ENCODE measurements around the gene ASAH2.

The ASAH2 gene

DNA sequence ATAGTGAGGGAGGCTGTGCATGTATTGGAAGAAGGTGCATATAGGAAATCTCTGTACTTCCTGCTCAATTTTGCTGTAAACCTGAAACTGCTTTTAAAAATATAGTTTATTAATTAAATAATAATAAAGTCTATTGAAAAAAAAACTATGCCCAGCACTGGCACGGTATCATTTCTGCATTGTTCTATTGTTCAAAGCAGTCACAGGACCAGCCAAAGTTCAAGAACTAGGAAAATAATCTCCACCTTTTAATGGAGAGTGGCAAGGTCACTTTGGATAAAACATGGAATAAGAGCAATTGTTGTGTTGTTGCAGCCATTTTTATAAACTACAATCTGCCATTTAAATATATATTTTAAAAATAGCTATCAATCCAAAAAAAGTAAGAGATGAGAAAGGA, 24.7 kb downstream of the ASAH2 start:
- no peak for DNase-seq (ENCODE audit: low read depth in 1 of 2, low spot score in 1 of 2)
- H3K4me3 ChIP-seq (replicated peaks; ENCODE audit: insufficient read depth, low read length), result no peak overlapping the region
- H3K27ac ChIP-seq (replicated peaks), result no peak overlapping the region
- TF ChIP-seq, protein P1, sequence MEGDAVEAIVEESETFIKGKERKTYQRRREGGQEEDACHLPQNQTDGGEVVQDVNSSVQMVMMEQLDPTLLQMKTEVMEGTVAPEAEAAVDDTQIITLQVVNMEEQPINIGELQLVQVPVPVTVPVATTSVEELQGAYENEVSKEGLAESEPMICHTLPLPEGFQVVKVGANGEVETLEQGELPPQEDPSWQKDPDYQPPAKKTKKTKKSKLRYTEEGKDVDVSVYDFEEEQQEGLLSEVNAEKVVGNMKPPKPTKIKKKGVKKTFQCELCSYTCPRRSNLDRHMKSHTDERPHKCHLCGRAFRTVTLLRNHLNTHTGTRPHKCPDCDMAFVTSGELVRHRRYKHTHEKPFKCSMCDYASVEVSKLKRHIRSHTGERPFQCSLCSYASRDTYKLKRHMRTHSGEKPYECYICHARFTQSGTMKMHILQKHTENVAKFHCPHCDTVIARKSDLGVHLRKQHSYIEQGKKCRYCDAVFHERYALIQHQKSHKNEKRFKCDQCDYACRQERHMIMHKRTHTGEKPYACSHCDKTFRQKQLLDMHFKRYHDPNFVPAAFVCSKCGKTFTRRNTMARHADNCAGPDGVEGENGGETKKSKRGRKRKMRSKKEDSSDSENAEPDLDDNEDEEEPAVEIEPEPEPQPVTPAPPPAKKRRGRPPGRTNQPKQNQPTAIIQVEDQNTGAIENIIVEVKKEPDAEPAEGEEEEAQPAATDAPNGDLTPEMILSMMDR (IDR thresholded peaks at IDR 0.05; ENCODE audit: insufficient read depth, low read length), result no peak
- H3K27me3 ChIP-seq (ENCODE audit: insufficient read depth, poor library complexity, severe bottlenecking), result peaks cover 3% of the 10 kb centered on the region

DNA sequence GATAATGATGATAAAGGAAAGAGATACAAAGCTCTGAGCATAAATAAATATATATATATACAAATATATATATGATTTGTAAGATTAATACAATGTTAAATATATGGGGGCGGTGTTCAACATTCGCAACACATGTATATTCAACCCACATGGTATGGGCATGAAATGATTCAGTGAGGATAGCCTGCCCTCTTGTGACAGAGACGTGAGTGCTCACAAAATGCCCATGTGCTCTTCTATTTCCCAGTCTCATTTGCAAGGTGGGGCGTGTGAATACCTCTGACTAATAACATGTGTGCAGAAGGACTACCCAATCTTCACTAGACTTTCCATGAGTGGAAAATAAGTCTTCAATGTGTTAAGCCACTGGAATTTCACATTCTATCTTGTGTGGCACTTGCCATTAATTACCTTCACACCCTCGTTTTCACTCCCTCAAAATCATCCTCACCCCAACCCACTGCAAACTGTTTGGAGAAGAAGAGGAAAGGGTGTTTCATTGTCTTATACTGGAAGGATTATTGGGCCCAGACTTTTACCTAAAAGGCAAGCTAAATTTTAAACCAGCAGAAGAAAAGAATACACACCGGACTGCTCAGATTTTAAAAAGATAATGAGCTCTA, 26.9 kb downstream of the ASAH2 start:
- peak in 1 of 2 experiments; percentile 61 for DNase-seq (ENCODE audit: low read depth in 1 of 2, low spot score in 1 of 2)
- H3K27me3 ChIP-seq (ENCODE audit: insufficient read depth, poor library complexity, severe bottlenecking), result peaks cover 3% of the 10 kb centered on the region
- TF ChIP-seq, protein P1 (IDR thresholded peaks at IDR 0.05; ENCODE audit: insufficient read depth, low read length), result peak; percentile 67
- TF ChIP-seq SPI1 (IDR thresholded peaks at IDR 0.05; ENCODE audit: borderline replicate concordance, low read depth), result no peak
- no peak overlapping the region for H3K27ac ChIP-seq (replicated peaks)
- H3K4me3 ChIP-seq (replicated peaks; ENCODE audit: insufficient read depth, low read length), result no peak overlapping the region

DNA sequence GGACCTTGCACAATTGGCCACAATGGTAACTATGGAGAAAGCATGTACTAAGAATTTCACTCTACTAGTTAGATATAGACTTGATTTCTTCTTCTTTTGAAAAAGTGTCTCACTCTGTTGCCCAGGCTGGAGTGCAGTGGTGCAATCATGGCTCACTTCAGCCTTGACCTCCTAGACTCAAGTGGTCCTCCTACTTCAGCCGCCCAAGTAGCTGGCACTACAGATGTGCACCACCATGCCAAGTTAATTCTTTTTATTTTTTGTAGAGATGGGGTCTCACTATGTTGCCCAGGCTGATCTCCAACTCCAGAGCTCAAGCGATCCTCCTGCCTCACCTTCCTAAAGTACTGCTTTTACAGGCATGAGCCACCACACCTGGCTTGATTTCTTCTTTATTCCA, 29.1 kb downstream of the ASAH2 start:
- Histone ChIP-seq H3K27me3 (ENCODE audit: insufficient read depth, poor library complexity, severe bottlenecking) (peaks cover 3% of the 10 kb centered on the region), H3K27ac (replicated peaks) (no peak overlapping the region), H3K4me3 (replicated peaks; ENCODE audit: insufficient read depth, low read length) (no peak overlapping the region)
- TF ChIP-seq, protein P1 (IDR thresholded peaks at IDR 0.05; ENCODE audit: insufficient read depth, low read length), result no peak
- TF ChIP-seq SPI1 (IDR thresholded peaks at IDR 0.05; ENCODE audit: borderline replicate concordance, low read depth) (no peak), POLR2AphosphoS5 (IDR thresholded peaks at IDR 0.05; ENCODE audit: low read depth) (no peak), GABPA (IDR thresholded peaks at IDR 0.05; ENCODE audit: low read depth) (no peak)
- TF ChIP-seq, protein P2, sequence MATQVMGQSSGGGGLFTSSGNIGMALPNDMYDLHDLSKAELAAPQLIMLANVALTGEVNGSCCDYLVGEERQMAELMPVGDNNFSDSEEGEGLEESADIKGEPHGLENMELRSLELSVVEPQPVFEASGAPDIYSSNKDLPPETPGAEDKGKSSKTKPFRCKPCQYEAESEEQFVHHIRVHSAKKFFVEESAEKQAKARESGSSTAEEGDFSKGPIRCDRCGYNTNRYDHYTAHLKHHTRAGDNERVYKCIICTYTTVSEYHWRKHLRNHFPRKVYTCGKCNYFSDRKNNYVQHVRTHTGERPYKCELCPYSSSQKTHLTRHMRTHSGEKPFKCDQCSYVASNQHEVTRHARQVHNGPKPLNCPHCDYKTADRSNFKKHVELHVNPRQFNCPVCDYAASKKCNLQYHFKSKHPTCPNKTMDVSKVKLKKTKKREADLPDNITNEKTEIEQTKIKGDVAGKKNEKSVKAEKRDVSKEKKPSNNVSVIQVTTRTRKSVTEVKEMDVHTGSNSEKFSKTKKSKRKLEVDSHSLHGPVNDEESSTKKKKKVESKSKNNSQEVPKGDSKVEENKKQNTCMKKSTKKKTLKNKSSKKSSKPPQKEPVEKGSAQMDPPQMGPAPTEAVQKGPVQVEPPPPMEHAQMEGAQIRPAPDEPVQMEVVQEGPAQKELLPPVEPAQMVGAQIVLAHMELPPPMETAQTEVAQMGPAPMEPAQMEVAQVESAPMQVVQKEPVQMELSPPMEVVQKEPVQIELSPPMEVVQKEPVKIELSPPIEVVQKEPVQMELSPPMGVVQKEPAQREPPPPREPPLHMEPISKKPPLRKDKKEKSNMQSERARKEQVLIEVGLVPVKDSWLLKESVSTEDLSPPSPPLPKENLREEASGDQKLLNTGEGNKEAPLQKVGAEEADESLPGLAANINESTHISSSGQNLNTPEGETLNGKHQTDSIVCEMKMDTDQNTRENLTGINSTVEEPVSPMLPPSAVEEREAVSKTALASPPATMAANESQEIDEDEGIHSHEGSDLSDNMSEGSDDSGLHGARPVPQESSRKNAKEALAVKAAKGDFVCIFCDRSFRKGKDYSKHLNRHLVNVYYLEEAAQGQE (IDR thresholded peaks at IDR 0.05; ENCODE audit: insufficient replicate concordance, low read depth), result no peak
- DNase-seq (ENCODE audit: low read depth in 1 of 2, low spot score in 1 of 2), result no peak

DNA sequence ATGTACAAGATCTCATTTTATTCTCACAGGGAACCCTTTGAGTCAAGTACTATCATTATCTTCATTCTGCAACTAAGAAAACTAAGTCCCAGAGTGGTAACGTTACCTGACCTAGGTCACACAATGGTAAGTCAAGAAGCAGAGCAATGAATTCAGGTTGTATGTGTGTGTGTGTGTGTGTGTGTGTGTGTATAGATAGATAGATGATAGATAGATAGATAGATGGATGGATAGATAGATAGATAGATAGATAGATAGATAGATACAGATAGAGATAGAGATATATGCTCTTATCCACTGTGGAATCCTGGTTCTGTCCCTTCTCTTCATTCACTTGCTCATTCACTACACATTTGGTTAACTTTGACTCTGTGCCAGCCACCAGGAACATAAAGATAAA, 29.8 kb downstream of the ASAH2 start:
- DNase-seq (ENCODE audit: low read depth in 1 of 2, low spot score in 1 of 2), result no peak
- TF ChIP-seq, protein P1 (IDR thresholded peaks at IDR 0.05; ENCODE audit: insufficient read depth, low read length), result no peak
- TF ChIP-seq SPI1 (IDR thresholded peaks at IDR 0.05; ENCODE audit: borderline replicate concordance, low read depth) (no peak), POLR2AphosphoS5 (IDR thresholded peaks at IDR 0.05; ENCODE audit: low read depth) (no peak), GABPA (IDR thresholded peaks at IDR 0.05; ENCODE audit: low read depth) (no peak)
- TF ChIP-seq, protein P2 (IDR thresholded peaks at IDR 0.05; ENCODE audit: insufficient replicate concordance, low read depth), result no peak
- Histone ChIP-seq H3K27me3 (ENCODE audit: insufficient read depth, poor library complexity, severe bottlenecking) (peaks cover 3% of the 10 kb centered on the region), H3K27ac (replicated peaks) (no peak overlapping the region), H3K4me3 (replicated peaks; ENCODE audit: insufficient read depth, low read length) (no peak overlapping the region)

All from HL-60 (cell line).